ENCODE results near the gene SS18L1. TPM values are rescaled to one million over a fixed set of nuclear protein-coding genes. Genes with fewer than 3 reads are reported as not detected.

Gene SS18L1
- polyA plus RNA-seq, 2 donors = 5.5 to 14.7 TPM

DNA sequence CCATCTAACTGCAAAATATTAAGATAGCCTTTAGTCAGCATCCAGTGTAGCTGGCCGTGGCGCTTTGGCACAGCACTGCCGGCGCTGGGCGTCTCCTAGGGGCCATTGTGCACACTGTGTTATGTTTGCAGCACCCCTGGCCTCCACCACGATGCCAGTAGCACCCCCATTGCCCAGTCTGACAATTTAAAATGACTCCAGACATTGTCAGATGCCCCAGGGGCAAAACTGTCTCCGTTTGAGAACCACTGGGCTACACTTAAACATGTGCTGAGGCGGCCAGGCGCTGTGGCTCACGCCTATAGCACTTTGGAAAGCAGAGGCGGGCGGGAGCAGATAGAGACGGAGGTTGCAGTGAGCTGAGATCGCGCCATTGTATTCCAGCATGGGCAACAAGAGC lies 33.3 kb downstream of the SS18L1 start:
- 88 to 90% methylated on average over 15 of the region's 15 CpGs for WGBS, 2 donors
- Histone ChIP-seq H3K36me3 (ENCODE audit: control insufficient read depth in 2 of 2, insufficient read depth in 2 of 2, low read length in 1 of 2) (peaks cover 0 to 20% of the 10 kb centered on the region in 2 donors), H3K4me3 (ENCODE audit: low read depth in 1 of 2, low read length in 2 of 2) (no peak overlapping the region), H3K27ac (ENCODE audit: low read depth in 2 of 2, low read length in 1 of 2) (no peak overlapping the region), H3K9me3 (ENCODE audit: control insufficient read depth in 2 of 2, insufficient read depth in 1 of 2, low read depth in 1 of 2, low read length in 1 of 2) (no peaks in the 10 kb centered on the region), H3K4me1 (ENCODE audit: control insufficient read depth in 2 of 2, insufficient read depth in 2 of 2, low read length in 1 of 2) (no peaks in the 10 kb centered on the region), H3K27me3 (ENCODE audit: control insufficient read depth in 1 of 2, insufficient read depth in 2 of 2, low read length in 2 of 2) (no peaks in the 10 kb centered on the region)

DNA sequence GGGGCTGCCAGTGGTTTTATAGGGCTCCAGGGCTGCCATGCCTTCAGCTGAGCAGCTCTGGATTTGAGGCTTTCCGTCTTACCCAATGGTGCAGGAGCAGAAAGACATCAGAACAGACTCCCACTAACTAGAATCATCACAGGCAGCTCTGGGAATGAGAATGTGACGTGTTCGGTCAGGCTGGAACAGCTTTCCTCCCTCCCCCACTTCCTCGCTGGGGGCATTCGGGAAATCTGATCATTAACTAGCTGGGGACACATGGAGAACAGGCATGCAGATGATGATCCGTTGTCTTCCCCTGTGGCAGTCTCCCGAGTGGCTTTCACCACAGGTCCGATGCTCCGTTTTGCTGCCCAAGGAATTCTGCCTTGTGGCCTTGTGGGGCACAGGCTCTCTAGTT lies 33.7 kb downstream of the SS18L1 start:
- Histone ChIP-seq H3K9me3 (ENCODE audit: control insufficient read depth in 2 of 2, insufficient read depth in 1 of 2, low read depth in 1 of 2, low read length in 1 of 2) (no peaks in the 10 kb centered on the region), H3K27me3 (ENCODE audit: control insufficient read depth in 1 of 2, insufficient read depth in 2 of 2, low read length in 2 of 2) (no peaks in the 10 kb centered on the region), H3K27ac (ENCODE audit: low read depth in 2 of 2, low read length in 1 of 2) (no peak overlapping the region), H3K4me1 (ENCODE audit: control insufficient read depth in 2 of 2, insufficient read depth in 2 of 2, low read length in 1 of 2) (no peaks in the 10 kb centered on the region), H3K4me3 (ENCODE audit: low read depth in 1 of 2, low read length in 2 of 2) (no peak overlapping the region), H3K36me3 (ENCODE audit: control insufficient read depth in 2 of 2, insufficient read depth in 2 of 2, low read length in 1 of 2) (peaks cover 0 to 20% of the 10 kb centered on the region in 2 donors)
- 86 to 92% methylated on average over 9 of the region's 9 CpGs for WGBS, 2 donors

DNA sequence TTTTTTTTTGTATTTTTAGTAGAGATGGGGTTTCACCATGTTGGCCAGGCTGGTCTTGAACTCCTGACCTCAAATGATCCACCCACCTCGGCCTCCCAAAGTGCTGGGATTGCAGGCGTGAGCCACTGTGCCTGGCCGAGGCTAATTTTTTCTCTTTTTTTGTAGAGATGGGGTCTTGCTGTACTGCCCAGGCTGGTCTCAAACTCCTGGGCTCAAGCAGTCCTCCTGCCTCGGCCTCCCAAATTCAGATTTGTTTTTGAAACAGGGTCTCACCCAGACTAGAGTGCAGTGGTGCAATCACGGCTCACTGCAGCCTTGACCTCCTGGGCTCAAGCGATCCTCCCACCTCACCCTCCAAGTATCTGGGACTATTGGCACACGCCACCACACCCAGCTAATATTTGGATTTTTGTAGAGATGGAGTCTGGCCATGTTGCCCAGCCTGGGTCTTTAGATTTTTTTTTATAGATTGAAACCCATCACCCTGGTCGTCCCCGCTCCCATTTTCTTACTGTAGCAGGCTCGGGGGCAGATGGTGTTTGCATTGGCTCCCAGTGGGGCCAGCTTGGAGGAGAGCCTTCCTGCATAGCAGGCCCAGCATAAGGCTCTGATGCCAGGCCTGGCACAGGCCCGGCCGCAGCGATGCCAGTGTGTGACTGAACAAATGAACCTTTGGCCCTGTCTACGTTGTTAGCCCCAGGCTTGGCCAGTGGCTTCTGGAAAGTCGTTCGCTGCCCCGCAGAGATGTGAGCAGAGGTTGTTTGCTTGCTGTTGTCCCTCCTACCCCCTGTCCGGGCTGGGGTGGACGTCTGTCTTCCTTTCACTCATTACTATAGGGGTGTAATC lies 35.0 kb downstream of the SS18L1 start:
- Histone ChIP-seq H3K27ac (ENCODE audit: low read depth in 2 of 2, low read length in 1 of 2) (no peak overlapping the region), H3K27me3 (ENCODE audit: control insufficient read depth in 1 of 2, insufficient read depth in 2 of 2, low read length in 2 of 2) (no peaks in the 10 kb centered on the region), H3K4me3 (ENCODE audit: low read depth in 1 of 2, low read length in 2 of 2) (no peak overlapping the region), H3K4me1 (ENCODE audit: control insufficient read depth in 2 of 2, insufficient read depth in 2 of 2, low read length in 1 of 2) (no peaks in the 10 kb centered on the region), H3K9me3 (ENCODE audit: control insufficient read depth in 2 of 2, insufficient read depth in 1 of 2, low read depth in 1 of 2, low read length in 1 of 2) (no peaks in the 10 kb centered on the region), H3K36me3 (ENCODE audit: control insufficient read depth in 2 of 2, insufficient read depth in 2 of 2, low read length in 1 of 2) (peaks cover 0 to 20% of the 10 kb centered on the region in 2 donors)
- 93% methylated on average over 19 of the region's 19 CpGs for WGBS, 2 donors

DNA sequence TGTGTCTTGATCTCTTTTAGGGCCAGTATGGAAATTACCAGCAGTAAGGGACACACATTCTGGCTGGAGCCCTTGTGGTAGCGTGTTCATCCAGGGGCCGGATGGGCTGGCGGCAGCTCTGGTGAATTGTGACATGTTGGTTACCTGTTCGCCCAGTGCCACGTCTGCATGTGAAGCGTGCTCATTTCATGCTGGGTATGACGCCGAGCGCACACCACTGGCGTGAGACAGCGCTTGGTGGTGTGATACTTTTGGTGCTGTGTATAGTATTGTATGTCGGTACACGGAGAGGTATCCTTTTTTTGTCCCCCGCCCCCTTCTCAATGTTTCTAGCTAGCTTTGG lies 35.6 kb downstream of the SS18L1 start:
- WGBS, 2 donors = 96% methylated on average over 14 of the region's 14 CpGs

DNA sequence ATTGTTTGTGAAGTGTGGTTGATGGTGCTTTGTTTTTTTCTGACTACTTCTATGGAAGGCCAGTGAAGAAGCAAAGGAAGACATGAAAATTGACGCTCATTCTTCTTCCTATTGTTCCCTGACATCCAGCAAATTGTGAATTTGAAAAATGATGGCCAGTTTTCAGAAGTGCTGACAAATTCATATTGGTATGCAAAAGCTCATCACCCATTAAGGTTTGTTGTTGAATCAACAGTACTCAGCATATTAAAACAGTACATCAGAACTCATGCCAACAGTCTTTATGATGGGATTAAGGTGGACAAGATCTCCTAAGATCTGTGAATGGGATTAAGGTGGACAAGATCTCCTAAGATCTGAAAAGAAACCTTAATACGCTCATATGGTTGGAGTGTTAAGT lies 38.2 kb downstream of the SS18L1 start:
- Histone ChIP-seq H3K27me3 (ENCODE audit: control insufficient read depth in 1 of 2, insufficient read depth in 2 of 2, low read length in 2 of 2) (no peaks in the 10 kb centered on the region), H3K36me3 (ENCODE audit: control insufficient read depth in 2 of 2, insufficient read depth in 2 of 2, low read length in 1 of 2) (peaks cover 0 to 6% of the 10 kb centered on the region in 2 donors), H3K4me1 (ENCODE audit: control insufficient read depth in 2 of 2, insufficient read depth in 2 of 2, low read length in 1 of 2) (peaks cover 0 to 4% of the 10 kb centered on the region in 2 donors), H3K4me3 (ENCODE audit: low read depth in 1 of 2, low read length in 2 of 2) (no peak overlapping the region), H3K9me3 (ENCODE audit: control insufficient read depth in 2 of 2, insufficient read depth in 1 of 2, low read depth in 1 of 2, low read length in 1 of 2) (no peaks in the 10 kb centered on the region), H3K27ac (ENCODE audit: low read depth in 2 of 2, low read length in 1 of 2) (no peak overlapping the region)
- WGBS, 2 donors = 88 to 90% methylated on average over 2 of the region's 2 CpGs

More for the DNA sequence above, 35.6 kb downstream of the SS18L1 start:
- H3K27me3 ChIP-seq (ENCODE audit: control insufficient read depth in 1 of 2, insufficient read depth in 2 of 2, low read length in 2 of 2) = no peaks in the 10 kb centered on the region
- H3K27ac ChIP-seq (ENCODE audit: low read depth in 2 of 2, low read length in 1 of 2) = no peak overlapping the region
- H3K4me3 ChIP-seq (ENCODE audit: low read depth in 1 of 2, low read length in 2 of 2) = no peak overlapping the region
- no peaks in the 10 kb centered on the region for H3K9me3 ChIP-seq (ENCODE audit: control insufficient read depth in 2 of 2, insufficient read depth in 1 of 2, low read depth in 1 of 2, low read length in 1 of 2)
- peaks cover 0 to 18% of the 10 kb centered on the region in 2 donors for H3K36me3 ChIP-seq (ENCODE audit: control insufficient read depth in 2 of 2, insufficient read depth in 2 of 2, low read length in 1 of 2)
- peaks cover 0 to 4% of the 10 kb centered on the region in 2 donors for H3K4me1 ChIP-seq (ENCODE audit: control insufficient read depth in 2 of 2, insufficient read depth in 2 of 2, low read length in 1 of 2)

DNA sequence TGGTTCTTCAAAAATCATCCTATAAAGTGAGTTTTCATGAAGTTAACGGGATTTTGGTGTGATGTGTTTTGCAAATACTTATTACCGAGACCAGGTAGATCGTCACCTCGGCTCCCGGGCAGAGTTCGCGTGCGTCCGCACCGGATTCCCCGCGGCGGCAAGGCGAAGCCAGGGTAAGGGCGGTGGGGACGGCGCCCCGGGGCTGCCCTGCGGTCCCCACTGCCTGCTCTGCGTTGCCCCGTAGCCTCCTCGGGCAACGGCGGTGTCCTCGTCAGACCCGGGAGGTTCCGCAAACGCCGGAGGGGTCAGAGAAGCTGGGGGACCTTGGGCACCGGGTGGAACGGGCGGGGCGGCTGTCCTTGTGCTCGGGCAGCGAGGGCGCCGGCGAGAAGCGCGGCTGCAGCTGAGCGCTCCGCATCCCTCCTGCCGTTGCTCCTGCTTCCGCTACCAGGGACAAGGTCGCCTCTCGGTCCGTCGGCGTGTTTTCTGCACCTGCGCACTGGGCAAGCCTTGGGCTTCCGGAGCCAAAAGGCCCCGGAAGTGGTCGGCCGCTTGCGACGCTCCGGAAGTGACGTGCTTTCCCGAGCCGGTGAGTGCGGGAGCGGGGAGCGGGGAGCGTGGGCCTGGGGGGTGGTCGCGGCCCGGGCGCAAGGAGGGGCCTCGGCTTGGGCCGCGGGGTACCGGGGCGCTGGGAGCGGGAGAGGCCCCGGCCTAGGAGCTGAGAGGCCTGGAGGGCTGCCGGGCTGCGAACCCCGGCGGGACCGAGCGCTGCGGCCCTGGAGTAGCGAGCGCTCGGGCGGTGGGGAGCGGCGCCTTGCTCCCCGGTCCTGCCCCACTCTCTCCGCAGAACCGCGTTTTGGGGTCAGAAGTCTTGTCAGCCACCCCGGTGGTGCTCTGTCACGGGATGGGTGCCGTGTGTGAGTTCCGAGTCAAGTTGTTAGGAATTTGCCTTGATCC lies 39.2 kb downstream of the SS18L1 start, which contains the start of gene MTG2:
Gene MTG2 (plus strand): TSS at position 560 of the 957 bp plus-strand sequence. CDS start 10,393 bp downstream, outside the sequence.
- Histone ChIP-seq H3K4me3 (ENCODE audit: low read depth in 1 of 2, low read length in 2 of 2) (peak within 1 kb of the TSS; percentile 84 to 95), H3K36me3 (ENCODE audit: control insufficient read depth in 2 of 2, insufficient read depth in 2 of 2, low read length in 1 of 2) (peaks cover 0 to 6% of the 10 kb centered on the region in 2 donors), H3K9me3 (ENCODE audit: control insufficient read depth in 2 of 2, insufficient read depth in 1 of 2, low read depth in 1 of 2, low read length in 1 of 2) (no peaks in the 10 kb centered on the region), H3K27me3 (ENCODE audit: control insufficient read depth in 1 of 2, insufficient read depth in 2 of 2, low read length in 2 of 2) (no peaks in the 10 kb centered on the region), H3K27ac (ENCODE audit: low read depth in 2 of 2, low read length in 1 of 2) (peak within 1 kb of the TSS; percentile 80 to 86), H3K4me1 (ENCODE audit: control insufficient read depth in 2 of 2, insufficient read depth in 2 of 2, low read length in 1 of 2) (peaks cover 0 to 4% of the 10 kb centered on the region in 2 donors)
- 1% methylated on average over 81 to 96 of the region's 96 CpGs for WGBS, 2 donors

DNA sequence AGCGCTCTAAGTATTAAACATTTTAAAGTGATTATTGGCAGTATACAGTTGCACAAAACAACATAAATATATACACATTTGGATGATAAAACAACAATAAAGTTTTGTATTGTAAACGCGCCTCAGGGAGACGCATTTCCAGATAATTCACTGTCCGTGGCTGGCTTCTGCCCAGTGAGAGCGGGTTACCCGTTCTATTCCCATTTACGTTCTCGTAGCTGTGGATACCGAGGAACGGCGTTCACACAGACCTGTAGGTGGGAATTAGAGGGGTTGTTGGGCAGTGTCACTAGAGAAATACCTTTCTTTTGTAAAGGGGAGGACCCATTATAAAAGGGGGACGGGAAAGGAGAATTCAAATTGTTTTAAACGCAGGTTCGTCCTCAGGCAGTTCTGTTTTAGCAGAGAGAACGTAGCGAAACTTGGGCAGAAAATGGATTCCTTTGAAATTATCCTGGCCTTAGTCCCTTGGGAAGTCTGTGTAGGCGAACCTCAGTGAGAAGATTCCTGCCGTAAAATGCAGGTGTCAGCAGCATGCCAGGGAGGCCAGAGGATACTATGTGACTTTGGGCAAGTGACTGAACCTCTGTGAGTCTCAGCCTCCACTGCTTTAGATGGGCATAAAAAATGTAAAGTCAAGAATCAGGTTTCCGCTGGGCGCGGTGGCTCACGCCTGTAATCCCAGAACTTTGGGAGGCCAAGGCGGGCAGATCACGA lies 40.0 kb downstream of the SS18L1 start:
- Histone ChIP-seq H3K4me1 (ENCODE audit: control insufficient read depth in 2 of 2, insufficient read depth in 2 of 2, low read length in 1 of 2) (peaks cover 0 to 4% of the 10 kb centered on the region in 2 donors), H3K4me3 (ENCODE audit: low read depth in 1 of 2, low read length in 2 of 2) (peak overlapping the region; percentile 84 to 95), H3K36me3 (ENCODE audit: control insufficient read depth in 2 of 2, insufficient read depth in 2 of 2, low read length in 1 of 2) (peaks cover 0 to 6% of the 10 kb centered on the region in 2 donors), H3K27ac (ENCODE audit: low read depth in 2 of 2, low read length in 1 of 2) (peak overlapping the region; percentile 80 to 86), H3K27me3 (ENCODE audit: control insufficient read depth in 1 of 2, insufficient read depth in 2 of 2, low read length in 2 of 2) (no peaks in the 10 kb centered on the region), H3K9me3 (ENCODE audit: control insufficient read depth in 2 of 2, insufficient read depth in 1 of 2, low read depth in 1 of 2, low read length in 1 of 2) (no peaks in the 10 kb centered on the region)
- 27 to 29% methylated on average over 25 of the region's 25 CpGs for WGBS, 2 donors

DNA sequence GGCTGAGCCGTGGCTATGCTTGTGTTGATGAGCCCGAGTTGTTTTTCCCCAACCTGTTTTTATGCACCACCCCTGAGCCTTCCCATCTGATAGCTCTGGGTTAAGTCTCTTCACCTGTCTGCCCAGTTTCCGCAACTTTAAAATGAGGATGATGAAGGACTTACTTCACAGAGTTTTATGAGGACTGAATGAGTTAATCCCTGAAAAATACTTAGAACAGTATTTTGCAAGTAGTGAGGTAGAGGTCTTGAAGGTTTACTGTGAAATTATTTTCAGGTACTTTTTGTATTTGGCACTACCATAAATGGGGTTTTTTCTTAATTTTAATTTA lies 42.5 kb downstream of the SS18L1 start:
- Histone ChIP-seq H3K4me3 (ENCODE audit: low read depth in 1 of 2, low read length in 2 of 2) (no peak overlapping the region), H3K27ac (ENCODE audit: low read depth in 2 of 2, low read length in 1 of 2) (no peak overlapping the region), H3K9me3 (ENCODE audit: control insufficient read depth in 2 of 2, insufficient read depth in 1 of 2, low read depth in 1 of 2, low read length in 1 of 2) (no peaks in the 10 kb centered on the region), H3K4me1 (ENCODE audit: control insufficient read depth in 2 of 2, insufficient read depth in 2 of 2, low read length in 1 of 2) (peaks cover 0 to 4% of the 10 kb centered on the region in 2 donors), H3K27me3 (ENCODE audit: control insufficient read depth in 1 of 2, insufficient read depth in 2 of 2, low read length in 2 of 2) (no peaks in the 10 kb centered on the region), H3K36me3 (ENCODE audit: control insufficient read depth in 2 of 2, insufficient read depth in 2 of 2, low read length in 1 of 2) (peaks cover 0 to 4% of the 10 kb centered on the region in 2 donors)
- 78% methylated on average over 3 of the region's 3 CpGs for whole genome bisulfite sequencing, 2 donors

Data from esophagus (tissue), 2 donors.